ENCODE measurements around the gene MAN2B1.

DNA sequence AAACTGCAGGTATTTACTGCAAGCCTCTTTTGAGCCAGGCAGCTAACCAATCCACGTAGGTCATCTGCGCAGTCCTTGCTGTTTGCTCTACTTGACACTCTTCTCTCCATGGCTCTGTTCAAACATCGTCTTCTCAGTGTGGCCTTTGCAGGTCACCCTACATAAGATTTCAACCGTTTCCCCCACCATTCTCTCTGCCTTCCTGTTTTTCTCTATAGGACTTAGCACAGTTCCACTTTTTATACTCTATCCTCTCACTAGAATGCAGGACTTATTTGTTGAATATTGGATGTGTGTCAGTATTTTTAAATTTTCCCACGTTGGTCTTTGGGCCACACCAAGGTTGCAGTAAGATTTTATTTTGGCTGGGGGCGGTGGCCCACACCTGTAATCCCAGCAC is 31.6 kb upstream of the MAN2B1 start:
- TF ChIP-seq, protein P1, sequence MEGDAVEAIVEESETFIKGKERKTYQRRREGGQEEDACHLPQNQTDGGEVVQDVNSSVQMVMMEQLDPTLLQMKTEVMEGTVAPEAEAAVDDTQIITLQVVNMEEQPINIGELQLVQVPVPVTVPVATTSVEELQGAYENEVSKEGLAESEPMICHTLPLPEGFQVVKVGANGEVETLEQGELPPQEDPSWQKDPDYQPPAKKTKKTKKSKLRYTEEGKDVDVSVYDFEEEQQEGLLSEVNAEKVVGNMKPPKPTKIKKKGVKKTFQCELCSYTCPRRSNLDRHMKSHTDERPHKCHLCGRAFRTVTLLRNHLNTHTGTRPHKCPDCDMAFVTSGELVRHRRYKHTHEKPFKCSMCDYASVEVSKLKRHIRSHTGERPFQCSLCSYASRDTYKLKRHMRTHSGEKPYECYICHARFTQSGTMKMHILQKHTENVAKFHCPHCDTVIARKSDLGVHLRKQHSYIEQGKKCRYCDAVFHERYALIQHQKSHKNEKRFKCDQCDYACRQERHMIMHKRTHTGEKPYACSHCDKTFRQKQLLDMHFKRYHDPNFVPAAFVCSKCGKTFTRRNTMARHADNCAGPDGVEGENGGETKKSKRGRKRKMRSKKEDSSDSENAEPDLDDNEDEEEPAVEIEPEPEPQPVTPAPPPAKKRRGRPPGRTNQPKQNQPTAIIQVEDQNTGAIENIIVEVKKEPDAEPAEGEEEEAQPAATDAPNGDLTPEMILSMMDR (IDR thresholded peaks at IDR 0.05) = no peak
- TF ChIP-seq POLR2A (IDR thresholded peaks at IDR 0.05) = no peak
